ENCODE results near the gene AFG3L2.

- TF ChIP-seq POLR2AphosphoS5 (IDR thresholded peaks at IDR 0.05; ENCODE audit: control insufficient read depth, insufficient read depth, low read depth, low read length): no peak
- TF ChIP-seq, protein P1, sequence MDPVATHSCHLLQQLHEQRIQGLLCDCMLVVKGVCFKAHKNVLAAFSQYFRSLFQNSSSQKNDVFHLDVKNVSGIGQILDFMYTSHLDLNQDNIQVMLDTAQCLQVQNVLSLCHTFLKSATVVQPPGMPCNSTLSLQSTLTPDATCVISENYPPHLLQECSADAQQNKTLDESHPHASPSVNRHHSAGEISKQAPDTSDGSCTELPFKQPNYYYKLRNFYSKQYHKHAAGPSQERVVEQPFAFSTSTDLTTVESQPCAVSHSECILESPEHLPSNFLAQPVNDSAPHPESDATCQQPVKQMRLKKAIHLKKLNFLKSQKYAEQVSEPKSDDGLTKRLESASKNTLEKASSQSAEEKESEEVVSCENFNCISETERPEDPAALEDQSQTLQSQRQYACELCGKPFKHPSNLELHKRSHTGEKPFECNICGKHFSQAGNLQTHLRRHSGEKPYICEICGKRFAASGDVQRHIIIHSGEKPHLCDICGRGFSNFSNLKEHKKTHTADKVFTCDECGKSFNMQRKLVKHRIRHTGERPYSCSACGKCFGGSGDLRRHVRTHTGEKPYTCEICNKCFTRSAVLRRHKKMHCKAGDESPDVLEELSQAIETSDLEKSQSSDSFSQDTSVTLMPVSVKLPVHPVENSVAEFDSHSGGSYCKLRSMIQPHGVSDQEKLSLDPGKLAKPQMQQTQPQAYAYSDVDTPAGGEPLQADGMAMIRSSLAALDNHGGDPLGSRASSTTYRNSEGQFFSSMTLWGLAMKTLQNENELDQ (CRISPR knock-in tag; IDR thresholded peaks at IDR 0.05; ENCODE audit: borderline replicate concordance): no peak
- no peak for TF ChIP-seq KLF16 (IDR thresholded peaks at IDR 0.05)
- no peak for TF ChIP-seq EZH2 (IDR thresholded peaks at IDR 0.05; ENCODE audit: borderline replicate concordance, low read depth, low read length)
- no peak for TF ChIP-seq XRCC5 (IDR thresholded peaks at IDR 0.05; ENCODE audit: low read depth, low read length)
- no peak for TF ChIP-seq ZNF311 (CRISPR knock-in tag; IDR thresholded peaks at IDR 0.05)
- TF ChIP-seq ESRRA (IDR thresholded peaks at IDR 0.05; ENCODE audit: borderline replicate concordance, low read depth): no peak
Observed at GRCh38 chr18:12301263-12302005, 75.6 kb downstream of the AFG3L2 start.
